ENCODE measurements around the gene CATSPER1. TPM values are rescaled to one million over a fixed set of nuclear protein-coding genes. Genes with fewer than 3 reads are reported as not detected.
"Not testable (repeated sequence)": the region's sequence is repeated elsewhere in the genome, so short reads cannot be mapped to it uniquely, and the experiment has no call there.

CATSPER1 gene
- total RNA-seq, 1 donor from 2014 or later: not detected

GRCh38 chr11:66036334-66036710 lies 10.0 kb upstream of the CATSPER1 start:
- Histone ChIP-seq H3K9me3 (no peaks in the 10 kb centered on the region), H3K27me3 (no peaks in the 10 kb centered on the region), H3K27ac (no peak overlapping the region), H3K4me1 (no peaks in the 10 kb centered on the region), H3K4me3 (no peak overlapping the region), H3K36me3 (no peaks in the 10 kb centered on the region)
- no peak for TF ChIP-seq POLR2AphosphoS5 (IDR thresholded peaks at IDR 0.05; ENCODE audit: insufficient read depth in 1 of 2, low read depth in 1 of 2)
- intact Hi-C loops (cut with DNase I): no loop called here
- no peak for DNase-seq (ENCODE audit: extremely low spot score in 2 of 2)

DNA sequence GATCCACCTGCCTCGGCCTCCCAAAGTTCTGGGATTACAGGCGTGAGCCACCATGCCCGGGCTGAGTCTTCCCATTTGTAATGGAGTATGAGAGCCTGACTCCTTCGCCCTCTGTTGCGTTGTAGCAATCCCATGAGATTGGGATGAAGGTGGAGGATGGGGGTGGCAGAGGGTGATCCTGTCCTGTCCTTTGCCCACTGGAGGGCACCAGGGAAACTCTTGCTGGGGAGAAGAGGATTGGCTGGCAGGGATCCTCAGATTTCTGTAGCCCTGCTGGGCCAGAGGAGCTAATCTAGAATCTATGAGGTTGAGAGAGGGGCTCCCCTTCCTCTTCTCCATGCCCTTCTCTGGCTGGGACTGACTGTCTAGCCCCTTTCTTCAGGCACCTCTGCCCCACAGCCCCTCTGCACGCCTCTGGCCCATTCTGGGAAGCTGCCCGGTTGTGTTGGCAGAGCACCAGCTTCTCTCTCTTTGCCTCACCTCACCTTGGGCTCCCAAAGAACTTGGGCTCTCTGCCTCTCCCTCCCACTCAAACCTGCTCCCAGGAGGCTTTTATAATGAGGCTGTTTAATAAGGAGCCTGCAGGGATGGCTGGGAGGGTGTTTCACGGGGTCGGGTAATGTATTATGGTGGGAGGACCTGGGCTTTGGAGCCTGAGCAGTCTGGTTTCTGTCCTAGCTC lies 9.5 kb upstream of the CATSPER1 start:
- Histone ChIP-seq H3K36me3 (no peaks in the 10 kb centered on the region), H3K27me3 (no peaks in the 10 kb centered on the region), H3K4me1 (no peaks in the 10 kb centered on the region), H3K9me3 (no peaks in the 10 kb centered on the region), H3K27ac (no peak overlapping the region), H3K4me3 (no peak overlapping the region)
- no peak for DNase-seq (ENCODE audit: extremely low spot score in 2 of 2)
- intact Hi-C loops (cut with DNase I): no loop called here
- TF ChIP-seq, protein P1, sequence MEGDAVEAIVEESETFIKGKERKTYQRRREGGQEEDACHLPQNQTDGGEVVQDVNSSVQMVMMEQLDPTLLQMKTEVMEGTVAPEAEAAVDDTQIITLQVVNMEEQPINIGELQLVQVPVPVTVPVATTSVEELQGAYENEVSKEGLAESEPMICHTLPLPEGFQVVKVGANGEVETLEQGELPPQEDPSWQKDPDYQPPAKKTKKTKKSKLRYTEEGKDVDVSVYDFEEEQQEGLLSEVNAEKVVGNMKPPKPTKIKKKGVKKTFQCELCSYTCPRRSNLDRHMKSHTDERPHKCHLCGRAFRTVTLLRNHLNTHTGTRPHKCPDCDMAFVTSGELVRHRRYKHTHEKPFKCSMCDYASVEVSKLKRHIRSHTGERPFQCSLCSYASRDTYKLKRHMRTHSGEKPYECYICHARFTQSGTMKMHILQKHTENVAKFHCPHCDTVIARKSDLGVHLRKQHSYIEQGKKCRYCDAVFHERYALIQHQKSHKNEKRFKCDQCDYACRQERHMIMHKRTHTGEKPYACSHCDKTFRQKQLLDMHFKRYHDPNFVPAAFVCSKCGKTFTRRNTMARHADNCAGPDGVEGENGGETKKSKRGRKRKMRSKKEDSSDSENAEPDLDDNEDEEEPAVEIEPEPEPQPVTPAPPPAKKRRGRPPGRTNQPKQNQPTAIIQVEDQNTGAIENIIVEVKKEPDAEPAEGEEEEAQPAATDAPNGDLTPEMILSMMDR (IDR thresholded peaks at IDR 0.05): no peak
- TF ChIP-seq POLR2A (IDR thresholded peaks at IDR 0.05) (no peak), POLR2AphosphoS5 (IDR thresholded peaks at IDR 0.05; ENCODE audit: insufficient read depth in 1 of 2, low read depth in 1 of 2) (no peak)

DNA sequence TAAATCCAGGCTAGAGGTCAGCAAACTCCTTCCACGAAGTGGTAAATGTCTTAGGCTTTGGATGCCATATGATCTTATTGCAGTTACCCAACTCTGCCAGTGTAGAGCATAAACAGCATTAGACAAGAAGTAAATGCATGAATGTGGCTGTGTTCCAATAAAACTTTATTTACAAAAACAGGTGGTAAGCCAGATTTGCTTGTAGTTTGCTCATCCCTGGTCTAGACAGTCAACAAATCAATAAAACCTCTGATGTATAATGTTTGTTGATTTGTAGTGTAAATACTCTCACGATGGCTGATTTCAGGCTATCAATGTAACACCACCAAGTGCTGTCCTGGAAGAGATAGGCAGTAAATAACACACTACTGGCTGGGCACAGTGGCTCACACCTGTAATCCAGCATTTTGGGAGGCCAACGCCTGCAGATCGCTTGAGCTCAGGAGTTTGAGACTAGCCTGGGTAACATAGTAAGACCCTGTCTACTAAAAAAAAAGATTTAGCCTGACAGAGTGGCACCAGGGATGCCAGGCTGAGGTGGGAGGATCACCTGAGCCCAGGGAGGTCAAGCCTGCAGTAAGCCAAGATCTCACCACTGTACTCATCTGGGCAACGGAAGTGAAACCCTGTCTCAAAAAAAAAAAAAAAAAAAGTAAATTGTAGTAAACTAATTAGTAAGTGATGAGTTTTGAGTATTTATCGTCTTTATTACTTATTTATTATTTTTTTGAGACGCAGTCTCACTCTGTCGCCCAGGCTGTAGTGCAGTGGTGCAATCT lies 6.9 kb upstream of the CATSPER1 start:
- H3K27ac ChIP-seq: no peak overlapping the region
- intact Hi-C loops (cut with DNase I): no loop called here
- H3K4me3 ChIP-seq: no peak overlapping the region

GRCh38 chr11:66023186-66023440 lies 3.2 kb downstream of the CATSPER1 start:
- H3K4me3 ChIP-seq; DNase-seq (ENCODE audit: extremely low spot score in 2 of 2); H3K36me3 ChIP-seq; H3K27me3 ChIP-seq; intact Hi-C loops (cut with DNase I); H3K9me3 ChIP-seq; H3K4me1 ChIP-seq; H3K27ac ChIP-seq: not testable (repeated sequence)

More for the DNA sequence above, 6.9 kb upstream of the CATSPER1 start:
- Histone ChIP-seq H3K4me1 (no peaks in the 10 kb centered on the region), H3K27me3 (no peaks in the 10 kb centered on the region), H3K36me3 (no peaks in the 10 kb centered on the region), H3K9me3 (no peaks in the 10 kb centered on the region)
- TF ChIP-seq, protein P1 (IDR thresholded peaks at IDR 0.05): no peak
- DNase-seq (ENCODE audit: extremely low spot score in 2 of 2): no peak

DNA sequence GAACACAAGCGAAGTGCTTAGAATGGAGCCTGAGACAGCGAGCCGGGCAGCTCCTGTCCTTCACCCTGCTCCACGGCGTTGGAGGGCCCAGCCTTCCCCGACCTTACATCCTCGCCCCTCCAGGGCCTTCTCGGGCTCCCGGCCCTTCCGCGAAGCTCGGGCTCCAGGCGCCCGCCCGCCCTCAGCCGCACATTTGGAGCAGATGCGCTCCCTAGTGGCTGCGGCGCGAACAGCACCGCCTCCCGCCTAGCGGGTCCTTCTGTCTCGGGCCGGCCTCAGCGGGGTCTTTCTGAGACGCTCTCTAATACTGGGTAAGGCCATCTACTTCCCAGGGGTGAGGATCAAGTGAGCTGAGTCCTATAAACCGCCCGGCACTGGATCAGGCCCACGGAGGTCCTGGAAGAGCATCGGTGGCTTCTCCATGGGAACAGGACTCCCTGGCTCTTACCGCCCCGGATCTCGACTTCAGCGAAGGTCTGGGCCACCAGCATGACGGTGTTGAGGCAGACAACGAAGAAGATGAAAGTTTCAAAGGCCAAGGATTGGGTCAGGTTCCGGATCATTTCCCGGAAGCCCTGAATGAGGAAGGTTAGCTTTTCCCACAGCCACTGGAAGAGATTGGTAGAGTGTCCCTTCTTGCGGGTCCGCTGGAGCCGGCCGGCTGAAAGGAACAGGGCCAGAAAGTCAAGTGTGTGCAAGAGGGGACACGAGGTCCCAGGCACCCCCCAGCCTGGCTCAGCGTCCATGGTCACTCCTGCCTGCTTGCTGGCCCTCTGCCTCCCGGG lies 3.7 kb downstream of the CATSPER1 start:
- Histone ChIP-seq H3K27ac (no peak overlapping the region), H3K4me1 (peaks cover 4% of the 10 kb centered on the region), H3K36me3 (no peaks in the 10 kb centered on the region), H3K27me3 (no peaks in the 10 kb centered on the region), H3K4me3 (peak overlapping the region in 1 of 2 donors; percentile 8), H3K9me3 (no peaks in the 10 kb centered on the region)
- DNase-seq (ENCODE audit: extremely low spot score in 2 of 2): no peak
- TF ChIP-seq, protein P1 (IDR thresholded peaks at IDR 0.05): peak; percentile 74 to 86 (median 81)
- no peak for TF ChIP-seq POLR2AphosphoS5 (IDR thresholded peaks at IDR 0.05; ENCODE audit: insufficient read depth in 1 of 2, low read depth in 1 of 2)
- intact Hi-C loops (cut with DNase I): no loop called here

All from vagina (tissue), 2 donors.